HCT116 (cell line): Measurements from ENCODE around the gene TTC23L. TPM values are rescaled to one million over a fixed set of nuclear protein-coding genes. Genes with fewer than 3 reads are reported as not detected.

Source experiments
- ATAC-seq: fragments of 200-7000 bp; cut with Tn5 transposase; 2 replicates; pipeline ENCODE4 v1.9.1; 2020; ENCODE audit warnings: mild to moderate bottlenecking, moderate library complexity
- BruUV-seq: library from RNA; stranded (reverse); fragments of 400-500 nt; replicated peaks from 2 replicates; lab custom pipeline; 2021; lab: Mats Ljungman, UMichigan
- CTCF ChIA-PET: fragments of 300-600 bp; sonication (Branson Sonifier 250); formaldehyde crosslinking; loops from one replicate; lab custom pipeline; 2021; ENCODE audit warnings: antibody characterized with exemption; lab: Charles Lee
- POLR2A ChIA-PET: fragments of 300-600, 350-600 bp; sonication (Branson Sonifier 250); formaldehyde crosslinking; loops from one replicate; lab custom pipeline; 2021; ENCODE audit warnings: antibody characterized with exemption; lab: Charles Lee
- RAD21 ChIA-PET, 2 experiments: fragments of 300-600 bp; sonication (Branson Sonifier 250); formaldehyde crosslinking; loops; one replicate each; lab custom pipeline; 2023; ENCODE audit warnings: low total read pairs in 2 of 2; ENCODE audit not compliant: uncharacterized antibody in 2 of 2, unreplicated experiment in 2 of 2, low non-redundant PET in 1 of 2; lab: Charles Lee
- DNase-seq: peaks from one replicate; pipeline ENCODE4 v3.0.0-alpha.2; 2010; ENCODE audit warnings: low read depth, low spot score
- H2AFZ ChIP-seq: fragments of 200-600 bp; shearing (Covaris generic), sonication (generic); 2 replicates; pipeline ENCODE4 v1.6.1; 2017; ENCODE audit warnings: low read depth, mixed run types, mixed read lengths, antibody characterized with exemption, low read length; ENCODE audit not compliant: poor library complexity, severe bottlenecking
- H3K27ac ChIP-seq: 2 replicates; pipeline ENCODE4 v1.5.1; 2012; ENCODE audit warnings: low read depth, low read length
- H3K27me3 ChIP-seq: fragments of 200-600 bp; sonication (generic); 2 replicates; pipeline ENCODE4 v1.6.1; 2016; ENCODE audit warnings: mixed run types, low read length, mixed read lengths; ENCODE audit not compliant: insufficient read depth
- H3K36me3 ChIP-seq, 2 experiments: fragments of 200-500 bp in 1 of 2; fragments of 200-600 bp in 1 of 2; sonication (Bioruptor generic) in 1 of 2; sonication (generic) in 1 of 2; 2 replicates each; pipeline versions ENCODE4 v1.5.1 to v1.6.1; 2014 to 2016; ENCODE audit warnings: low read length in 2 of 2, inconsistent platforms in 1 of 2, mixed read lengths in 1 of 2, mixed run types in 1 of 2; ENCODE audit not compliant: insufficient read depth in 2 of 2, control insufficient read depth in 1 of 2
- H3K4me1 ChIP-seq, 2 experiments: fragments of 200-600 bp in 1 of 2; sonication (generic) in 1 of 2; 2 replicates each; pipeline versions ENCODE4 v1.5.1 to v1.6.1; 2012 to 2017; ENCODE audit warnings: low read length in 2 of 2, inconsistent platforms in 1 of 2, mild to moderate bottlenecking in 1 of 2, mixed read lengths in 1 of 2, mixed run types in 1 of 2, moderate library complexity in 1 of 2; ENCODE audit not compliant: insufficient read depth in 2 of 2, control insufficient read depth in 1 of 2
- H3K4me2 ChIP-seq: fragments of 200-600 bp; sonication (generic); 2 replicates; pipeline ENCODE4 v1.6.1; 2017; ENCODE audit warnings: mixed run types, low read length, mixed read lengths
- H3K4me3 ChIP-seq, 2 experiments: fragments of 200-600 bp in 1 of 2; sonication (generic) in 1 of 2; replicated peaks in 1 of 2; 2 replicates each; pipeline ENCODE4 v1.5.1; 2011 to 2016; ENCODE audit warnings: low read length in 2 of 2, control low read depth in 1 of 2, low read depth in 1 of 2, mild to moderate bottlenecking in 1 of 2, mixed read lengths in 1 of 2, mixed run types in 1 of 2
- H3K79me2 ChIP-seq: fragments of 200-600 bp; sonication (generic); 2 replicates; pipeline ENCODE4 v1.6.1; 2017; ENCODE audit warnings: mild to moderate bottlenecking, mixed run types, low read length, moderate library complexity, mixed read lengths; ENCODE audit not compliant: insufficient read depth
- H3K9ac ChIP-seq: fragments of 200-600 bp; sonication (generic); 2 replicates; pipeline ENCODE4 v1.6.1; 2016; ENCODE audit warnings: low read length, mixed read lengths
- H3K9me2 ChIP-seq: fragments of 200-600 bp; sonication (generic), shearing (Covaris generic); 2 replicates; pipeline ENCODE4 v1.6.1; 2017; ENCODE audit warnings: mixed run types, mild to moderate bottlenecking, moderate library complexity; ENCODE audit not compliant: insufficient read depth
- H3K9me3 ChIP-seq, 2 experiments: fragments of 200-500 bp in 1 of 2; fragments of 200-600 bp in 1 of 2; sonication (Bioruptor generic) in 1 of 2; sonication (generic) in 1 of 2; 2 replicates each; pipeline ENCODE4 v1.6.1; 2014 to 2017; ENCODE audit warnings: low read length in 2 of 2, mixed read lengths in 2 of 2, inconsistent platforms in 1 of 2, low read depth in 1 of 2, mild to moderate bottlenecking in 1 of 2, mixed run types in 1 of 2, moderate library complexity in 1 of 2; ENCODE audit not compliant: control insufficient read depth in 1 of 2, insufficient read depth in 1 of 2
- H4K20me1 ChIP-seq: fragments of 200-600 bp; sonication (generic), shearing (Covaris generic); 2 replicates; pipeline ENCODE4 v1.6.1; 2017; ENCODE audit warnings: mixed run types, mild to moderate bottlenecking, moderate library complexity; ENCODE audit not compliant: insufficient read depth
- CBX3 ChIP-seq: IDR thresholded peaks from 2 replicates; pipeline ENCODE4 v1.6.1; 2012; ENCODE audit warnings: low read depth
- CEBPB ChIP-seq: IDR thresholded peaks from 2 replicates; pipeline ENCODE4 v1.6.1; 2012; ENCODE audit warnings: low read depth
- EGR1 ChIP-seq: IDR thresholded peaks from 2 replicates; pipeline ENCODE4 v1.6.1; 2012; ENCODE audit warnings: low read depth
- ELF1 ChIP-seq: IDR thresholded peaks from 2 replicates; pipeline ENCODE4 v1.6.1; 2012; ENCODE audit warnings: low read depth, borderline replicate concordance
- EZH2 ChIP-seq: fragments of 200-600 bp; sonication (generic); IDR thresholded peaks from 2 replicates; pipeline ENCODE4 v1.6.1; 2017; ENCODE audit warnings: antibody characterized with exemption, mixed run types
- EZH2phosphoT487 ChIP-seq: fragments of 200-600 bp; IDR thresholded peaks from 2 replicates; pipeline ENCODE4 v1.6.1; 2018; ENCODE audit warnings: antibody characterized with exemption, borderline replicate concordance
- FOSL1 ChIP-seq: IDR thresholded peaks from 2 replicates; pipeline ENCODE4 v1.6.1; 2012; ENCODE audit warnings: low read depth
- JUND ChIP-seq: IDR thresholded peaks from 2 replicates; pipeline ENCODE4 v1.6.1; 2012
- POLR2A ChIP-seq: IDR thresholded peaks from 2 replicates; pipeline ENCODE4 v1.7.0; 2011; ENCODE audit warnings: borderline replicate concordance; ENCODE audit not compliant: insufficient read depth, insufficient read length; ENCODE audit errors: extremely low read depth
- RAD21 ChIP-seq: IDR thresholded peaks from 2 replicates; pipeline ENCODE4 v1.6.1; 2012; ENCODE audit warnings: low read depth, mild to moderate bottlenecking
- SIN3A ChIP-seq: IDR thresholded peaks from 2 replicates; pipeline ENCODE4 v1.6.1; 2012; ENCODE audit warnings: low read depth
- SP1 ChIP-seq: IDR thresholded peaks from 2 replicates; pipeline ENCODE4 v1.6.1; 2012; ENCODE audit warnings: low read depth
- SRF ChIP-seq: IDR thresholded peaks from 2 replicates; pipeline ENCODE4 v1.6.1; 2012; ENCODE audit warnings: low read depth
- YY1 ChIP-seq: IDR thresholded peaks from 2 replicates; pipeline ENCODE4 v1.6.1; 2011; ENCODE audit warnings: low read length, low read depth, moderate library complexity, mild to moderate bottlenecking; ENCODE audit not compliant: insufficient replicate concordance; ENCODE audit errors: extremely low read depth
- ZFX ChIP-seq: fragments of 450-650 bp; IDR thresholded peaks from 2 replicates; pipeline ENCODE4 v1.6.1; 2017
- intact Hi-C: fragments of 100-400 bp; cut with micrococcal nuclease; formaldehyde crosslinking; loops from 2 replicates; pipeline ENCODE4 v1.10.0; 2022
- total RNA-seq: library from RNA; stranded (reverse); gene quantifications from one replicate; pipeline ENCODE4 v1.2.1, GENCODE V29; 2021; ENCODE audit not compliant: unreplicated experiment
- TF ChIP-seq, protein P1 (sequence below): IDR thresholded peaks from 2 replicates; pipeline ENCODE4 v1.6.1; 2012
- TF ChIP-seq, protein P2 (sequence below): IDR thresholded peaks from 2 replicates; pipeline ENCODE4 v1.6.1; 2012
- TF ChIP-seq, protein P3 (sequence below): IDR thresholded peaks from 2 replicates; pipeline ENCODE4 v1.6.1; 2012; ENCODE audit warnings: low read depth
- TF ChIP-seq, protein P4 (sequence below), 3 experiments: fragments of 200-600 bp in 1 of 3; sonication (generic) in 1 of 3; IDR thresholded peaks in 2 of 3; conservative IDR thresholded peaks in 1 of 3; 2 replicates each; pipeline ENCODE4 v1.5.1; 2012 to 2017; ENCODE audit warnings: low read depth in 2 of 3, low read length in 2 of 3, antibody characterized with exemption in 1 of 3, borderline replicate concordance in 1 of 3, control low read depth in 1 of 3, mild to moderate bottlenecking in 1 of 3, mixed read lengths in 1 of 3, mixed run types in 1 of 3, moderate library complexity in 1 of 3; ENCODE audit not compliant: insufficient read depth in 1 of 3

TTC23L gene
- total RNA-seq, 1 experiment from 2014 or later = 1.0 TPM

DNA sequence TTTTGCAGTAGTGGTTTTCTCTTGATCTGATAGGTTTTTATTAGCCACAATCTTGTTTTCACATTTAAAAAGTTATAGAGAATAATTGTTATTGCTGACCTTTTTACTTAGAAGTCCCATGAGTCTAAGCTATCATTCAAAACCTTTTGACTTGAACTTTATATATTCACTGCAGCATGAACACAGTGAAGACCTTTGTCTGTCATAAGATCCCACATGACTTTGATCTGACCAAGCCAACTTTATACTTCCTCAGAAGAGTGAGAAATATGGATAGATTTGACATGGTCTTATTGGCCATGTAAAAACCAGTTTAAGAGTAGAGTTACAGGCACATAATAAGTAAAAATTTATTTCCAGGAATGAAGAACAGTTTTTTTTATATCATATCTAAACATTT lies 42.3 kb downstream of the TTC23L start (continued):
- TF ChIP-seq, protein P1, sequence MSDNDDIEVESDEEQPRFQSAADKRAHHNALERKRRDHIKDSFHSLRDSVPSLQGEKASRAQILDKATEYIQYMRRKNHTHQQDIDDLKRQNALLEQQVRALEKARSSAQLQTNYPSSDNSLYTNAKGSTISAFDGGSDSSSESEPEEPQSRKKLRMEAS = no peak
- TF ChIP-seq EGR1 = no peak
- TF ChIP-seq, protein P2, sequence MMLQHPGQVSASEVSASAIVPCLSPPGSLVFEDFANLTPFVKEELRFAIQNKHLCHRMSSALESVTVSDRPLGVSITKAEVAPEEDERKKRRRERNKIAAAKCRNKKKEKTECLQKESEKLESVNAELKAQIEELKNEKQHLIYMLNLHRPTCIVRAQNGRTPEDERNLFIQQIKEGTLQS = no peak
- no peak for TF ChIP-seq SRF
- no peak for TF ChIP-seq POLR2A
- no peak for TF ChIP-seq FOSL1
- TF ChIP-seq RAD21 = no peak
- no peak for TF ChIP-seq EZH2phosphoT487
- no peak for TF ChIP-seq SP1

DNA sequence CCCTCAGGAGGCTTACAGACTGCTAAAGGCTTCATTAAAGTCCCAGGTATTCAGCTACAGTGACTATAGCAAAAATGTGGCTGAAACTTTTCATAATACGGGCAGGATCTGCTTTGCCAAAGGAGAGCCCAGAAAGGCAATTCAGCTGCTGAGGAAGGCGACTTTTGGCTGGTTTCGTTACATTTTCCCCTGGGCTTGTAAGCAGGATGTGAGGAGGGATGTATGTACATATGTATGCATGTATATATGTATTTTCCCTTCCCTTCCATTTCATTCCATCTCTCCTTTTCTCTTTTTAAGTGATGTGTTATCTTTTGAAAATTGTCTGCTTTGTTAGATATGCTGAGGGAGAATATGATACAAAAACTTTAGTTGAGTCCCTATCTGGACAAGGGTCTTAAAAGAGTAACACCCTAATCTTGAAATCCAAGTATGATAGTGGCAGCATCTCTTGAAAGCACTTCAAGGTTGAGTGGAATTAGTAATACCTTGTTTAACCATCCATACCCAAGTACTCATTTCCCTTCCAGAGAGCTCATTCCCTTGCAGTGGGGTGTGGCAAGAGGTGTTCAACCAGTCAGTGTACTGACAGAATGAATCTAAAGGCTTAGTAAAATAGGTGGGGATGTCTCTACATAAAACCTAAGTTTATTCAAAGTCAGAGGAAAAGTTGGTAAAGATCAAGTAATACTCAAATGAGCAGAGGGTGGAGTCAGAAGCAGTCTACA lies 47.6 kb downstream of the TTC23L start:
- H3K4me1 ChIP-seq = no peaks in the 10 kb centered on the region
- CTCF ChIA-PET = no interaction called here
- no peak overlapping the region for H3K9ac ChIP-seq
- H3K79me2 ChIP-seq = no peaks in the 10 kb centered on the region
- no peaks in the 10 kb centered on the region for H3K36me3 ChIP-seq
- no peak overlapping the region for H3K27ac ChIP-seq
- no peak overlapping the region for H2AFZ ChIP-seq
- no peaks in the 10 kb centered on the region for H3K9me2 ChIP-seq
- DNase-seq = no peak
- H3K9me3 ChIP-seq = no peaks in the 10 kb centered on the region
- no peaks in the 10 kb centered on the region for H3K27me3 ChIP-seq
- TF ChIP-seq EZH2 = no peak
- no peak for TF ChIP-seq CBX3
- TF ChIP-seq, protein P3, sequence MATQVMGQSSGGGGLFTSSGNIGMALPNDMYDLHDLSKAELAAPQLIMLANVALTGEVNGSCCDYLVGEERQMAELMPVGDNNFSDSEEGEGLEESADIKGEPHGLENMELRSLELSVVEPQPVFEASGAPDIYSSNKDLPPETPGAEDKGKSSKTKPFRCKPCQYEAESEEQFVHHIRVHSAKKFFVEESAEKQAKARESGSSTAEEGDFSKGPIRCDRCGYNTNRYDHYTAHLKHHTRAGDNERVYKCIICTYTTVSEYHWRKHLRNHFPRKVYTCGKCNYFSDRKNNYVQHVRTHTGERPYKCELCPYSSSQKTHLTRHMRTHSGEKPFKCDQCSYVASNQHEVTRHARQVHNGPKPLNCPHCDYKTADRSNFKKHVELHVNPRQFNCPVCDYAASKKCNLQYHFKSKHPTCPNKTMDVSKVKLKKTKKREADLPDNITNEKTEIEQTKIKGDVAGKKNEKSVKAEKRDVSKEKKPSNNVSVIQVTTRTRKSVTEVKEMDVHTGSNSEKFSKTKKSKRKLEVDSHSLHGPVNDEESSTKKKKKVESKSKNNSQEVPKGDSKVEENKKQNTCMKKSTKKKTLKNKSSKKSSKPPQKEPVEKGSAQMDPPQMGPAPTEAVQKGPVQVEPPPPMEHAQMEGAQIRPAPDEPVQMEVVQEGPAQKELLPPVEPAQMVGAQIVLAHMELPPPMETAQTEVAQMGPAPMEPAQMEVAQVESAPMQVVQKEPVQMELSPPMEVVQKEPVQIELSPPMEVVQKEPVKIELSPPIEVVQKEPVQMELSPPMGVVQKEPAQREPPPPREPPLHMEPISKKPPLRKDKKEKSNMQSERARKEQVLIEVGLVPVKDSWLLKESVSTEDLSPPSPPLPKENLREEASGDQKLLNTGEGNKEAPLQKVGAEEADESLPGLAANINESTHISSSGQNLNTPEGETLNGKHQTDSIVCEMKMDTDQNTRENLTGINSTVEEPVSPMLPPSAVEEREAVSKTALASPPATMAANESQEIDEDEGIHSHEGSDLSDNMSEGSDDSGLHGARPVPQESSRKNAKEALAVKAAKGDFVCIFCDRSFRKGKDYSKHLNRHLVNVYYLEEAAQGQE = no peak
- no peak for TF ChIP-seq EZH2phosphoT487
- TF ChIP-seq ZFX = no peak
- no peak for TF ChIP-seq EGR1
- TF ChIP-seq, protein P2 = no peak
- TF ChIP-seq ELF1 = no peak
- TF ChIP-seq, protein P4, sequence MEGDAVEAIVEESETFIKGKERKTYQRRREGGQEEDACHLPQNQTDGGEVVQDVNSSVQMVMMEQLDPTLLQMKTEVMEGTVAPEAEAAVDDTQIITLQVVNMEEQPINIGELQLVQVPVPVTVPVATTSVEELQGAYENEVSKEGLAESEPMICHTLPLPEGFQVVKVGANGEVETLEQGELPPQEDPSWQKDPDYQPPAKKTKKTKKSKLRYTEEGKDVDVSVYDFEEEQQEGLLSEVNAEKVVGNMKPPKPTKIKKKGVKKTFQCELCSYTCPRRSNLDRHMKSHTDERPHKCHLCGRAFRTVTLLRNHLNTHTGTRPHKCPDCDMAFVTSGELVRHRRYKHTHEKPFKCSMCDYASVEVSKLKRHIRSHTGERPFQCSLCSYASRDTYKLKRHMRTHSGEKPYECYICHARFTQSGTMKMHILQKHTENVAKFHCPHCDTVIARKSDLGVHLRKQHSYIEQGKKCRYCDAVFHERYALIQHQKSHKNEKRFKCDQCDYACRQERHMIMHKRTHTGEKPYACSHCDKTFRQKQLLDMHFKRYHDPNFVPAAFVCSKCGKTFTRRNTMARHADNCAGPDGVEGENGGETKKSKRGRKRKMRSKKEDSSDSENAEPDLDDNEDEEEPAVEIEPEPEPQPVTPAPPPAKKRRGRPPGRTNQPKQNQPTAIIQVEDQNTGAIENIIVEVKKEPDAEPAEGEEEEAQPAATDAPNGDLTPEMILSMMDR (IDR thresholded peaks at IDR 0.05 in 2 of 3, conservative IDR thresholded peaks at IDR 0.05 in 1 of 3; ENCODE audit: borderline replicate concordance in 1 of 3, insufficient read depth in 1 of 3, low read depth in 2 of 3, low read length in 2 of 3) = no peak
- TF ChIP-seq YY1 = no peak
- no peak for TF ChIP-seq SRF
- no peak for TF ChIP-seq JUND
- TF ChIP-seq POLR2A = no peak
- TF ChIP-seq FOSL1 = no peak
- TF ChIP-seq CEBPB = no peak
- TF ChIP-seq SIN3A = no peak
- H4K20me1 ChIP-seq = no peaks in the 10 kb centered on the region
- no peak overlapping the region for H3K4me2 ChIP-seq
- RAD21 ChIA-PET = no interaction called here
- POLR2A ChIA-PET = no interaction called here
- no peak overlapping the region for H3K4me3 ChIP-seq
- BruUV-seq = no TSS peak
- ATAC-seq = no peak
- intact Hi-C loops = no loop called here
